HG03432 (cell line): Measurements from ENCODE around the gene LOXL4.

Source experiments
- ATAC-seq: cut with Tn5 transposase; IDR thresholded peaks from one replicate; pipeline ENCODE4 v1.9.1; 2021; ENCODE audit warnings: mild to moderate bottlenecking, moderate library complexity; ENCODE audit not compliant: unreplicated experiment

LOXL4 gene

GRCh38 chr10:98205351-98205750 is 62.6 kb downstream of the LOXL4 start:
- ATAC-seq: no peak

GRCh38 chr10:98202378-98202777 is 65.6 kb downstream of the LOXL4 start:
- no peak for ATAC-seq

- no peak for ATAC-seq
Observed at GRCh38 chr10:98201760-98202159, 66.2 kb downstream of the LOXL4 start.
